ENCODE measurements around the gene STAT3. TPM values are rescaled to one million over a fixed set of nuclear protein-coding genes. Genes with fewer than 3 reads are reported as not detected.
A peak's percentile ranks its signal among the peaks of the same experiment; 100 is the strongest.

Gene STAT3
- total and polyA plus RNA-seq, 2 of the 13 experiments (the other 11 are each of a cell fraction or from before 2014, with no cell fraction given), result 61.8 to 62.4 TPM

GRCh38 chr17:42287305-42287976 lies 100.8 kb downstream of the STAT3 start (continued):
- TF ChIP-seq, protein P1, sequence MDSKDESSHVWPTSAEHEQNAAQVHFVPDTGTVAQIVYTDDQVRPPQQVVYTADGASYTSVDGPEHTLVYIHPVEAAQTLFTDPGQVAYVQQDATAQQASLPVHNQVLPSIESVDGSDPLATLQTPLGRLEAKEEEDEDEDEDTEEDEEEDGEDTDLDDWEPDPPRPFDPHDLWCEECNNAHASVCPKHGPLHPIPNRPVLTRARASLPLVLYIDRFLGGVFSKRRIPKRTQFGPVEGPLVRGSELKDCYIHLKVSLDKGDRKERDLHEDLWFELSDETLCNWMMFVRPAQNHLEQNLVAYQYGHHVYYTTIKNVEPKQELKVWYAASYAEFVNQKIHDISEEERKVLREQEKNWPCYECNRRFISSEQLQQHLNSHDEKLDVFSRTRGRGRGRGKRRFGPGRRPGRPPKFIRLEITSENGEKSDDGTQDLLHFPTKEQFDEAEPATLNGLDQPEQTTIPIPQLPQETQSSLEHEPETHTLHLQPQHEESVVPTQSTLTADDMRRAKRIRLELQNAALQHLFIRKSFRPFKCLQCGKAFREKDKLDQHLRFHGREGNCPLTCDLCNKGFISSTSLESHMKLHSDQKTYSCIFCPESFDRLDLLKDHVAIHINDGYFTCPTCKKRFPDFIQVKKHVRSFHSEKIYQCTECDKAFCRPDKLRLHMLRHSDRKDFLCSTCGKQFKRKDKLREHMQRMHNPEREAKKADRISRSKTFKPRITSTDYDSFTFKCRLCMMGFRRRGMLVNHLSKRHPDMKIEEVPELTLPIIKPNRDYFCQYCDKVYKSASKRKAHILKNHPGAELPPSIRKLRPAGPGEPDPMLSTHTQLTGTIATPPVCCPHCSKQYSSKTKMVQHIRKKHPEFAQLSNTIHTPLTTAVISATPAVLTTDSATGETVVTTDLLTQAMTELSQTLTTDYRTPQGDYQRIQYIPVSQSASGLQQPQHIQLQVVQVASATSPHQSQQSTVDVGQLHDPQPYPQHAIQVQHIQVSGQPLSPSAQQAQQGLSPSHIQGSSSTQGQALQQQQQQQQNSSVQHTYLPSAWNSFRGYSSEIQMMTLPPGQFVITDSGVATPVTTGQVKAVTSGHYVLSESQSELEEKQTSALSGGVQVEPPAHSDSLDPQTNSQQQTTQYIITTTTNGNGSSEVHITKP (CRISPR knock-in tag; IDR thresholded peaks at IDR 0.05; ENCODE audit: low read depth), result peak; percentile 92
- TF ChIP-seq ZNF343 (CRISPR knock-in tag; IDR thresholded peaks at IDR 0.05), result no peak
- TF ChIP-seq, protein P2, sequence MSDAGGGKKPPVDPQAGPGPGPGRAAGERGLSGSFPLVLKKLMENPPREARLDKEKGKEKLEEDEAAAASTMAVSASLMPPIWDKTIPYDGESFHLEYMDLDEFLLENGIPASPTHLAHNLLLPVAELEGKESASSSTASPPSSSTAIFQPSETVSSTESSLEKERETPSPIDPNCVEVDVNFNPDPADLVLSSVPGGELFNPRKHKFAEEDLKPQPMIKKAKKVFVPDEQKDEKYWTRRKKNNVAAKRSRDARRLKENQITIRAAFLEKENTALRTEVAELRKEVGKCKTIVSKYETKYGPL (CRISPR knock-in tag; IDR thresholded peaks at IDR 0.05), result no peak
- TF ChIP-seq WIZ (CRISPR knock-in tag; IDR thresholded peaks at IDR 0.05), result no peak
- no peak for TF ChIP-seq ZNF264 (CRISPR knock-in tag; IDR thresholded peaks at IDR 0.05)
- TF ChIP-seq IKZF1 (IDR thresholded peaks at IDR 0.05), result no peak
- TF ChIP-seq ZNF530 (CRISPR knock-in tag; IDR thresholded peaks at IDR 0.05; ENCODE audit: low read depth), result no peak
- peak; percentile 47; the same call in 1 of the 2 replicates for TF ChIP-seq MYC (CRISPR knock-in tag; IDR thresholded peaks at IDR 0.05; ENCODE audit: borderline replicate concordance)
- TF ChIP-seq, protein P3, sequence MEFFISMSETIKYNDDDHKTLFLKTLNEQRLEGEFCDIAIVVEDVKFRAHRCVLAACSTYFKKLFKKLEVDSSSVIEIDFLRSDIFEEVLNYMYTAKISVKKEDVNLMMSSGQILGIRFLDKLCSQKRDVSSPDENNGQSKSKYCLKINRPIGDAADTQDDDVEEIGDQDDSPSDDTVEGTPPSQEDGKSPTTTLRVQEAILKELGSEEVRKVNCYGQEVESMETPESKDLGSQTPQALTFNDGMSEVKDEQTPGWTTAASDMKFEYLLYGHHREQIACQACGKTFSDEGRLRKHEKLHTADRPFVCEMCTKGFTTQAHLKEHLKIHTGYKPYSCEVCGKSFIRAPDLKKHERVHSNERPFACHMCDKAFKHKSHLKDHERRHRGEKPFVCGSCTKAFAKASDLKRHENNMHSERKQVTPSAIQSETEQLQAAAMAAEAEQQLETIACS (CRISPR knock-in tag; IDR thresholded peaks at IDR 0.05), result no peak
- no peak for TF ChIP-seq NFE2L1 (CRISPR knock-in tag; IDR thresholded peaks at IDR 0.05; ENCODE audit: borderline replicate concordance)
- no peak for TF ChIP-seq KLF13 (CRISPR knock-in tag; IDR thresholded peaks at IDR 0.05)
- TF ChIP-seq PCBP2 (optimal IDR thresholded peaks at IDR 0.05; ENCODE audit: low read depth, low read length, poor library complexity, severe bottlenecking), result no peak
- no peak for TF ChIP-seq IRF2 (CRISPR knock-in tag; IDR thresholded peaks at IDR 0.05)
- TF ChIP-seq ZNF576 (CRISPR knock-in tag; IDR thresholded peaks at IDR 0.05), result 0 out of 2 replicates have a peak, but pooled peaks have one; percentile 48
- TF ChIP-seq LCORL (IDR thresholded peaks at IDR 0.05), result no peak
- 0 out of 2 replicates have a peak, but pooled peaks have one; percentile 16 for TF ChIP-seq LCORL (CRISPR knock-in tag; IDR thresholded peaks at IDR 0.05)
- TF ChIP-seq ZMAT3 (CRISPR knock-in tag; conservative IDR thresholded peaks at IDR 0.05), result no peak
- TF ChIP-seq ZNF850 (CRISPR knock-in tag; conservative IDR thresholded peaks at IDR 0.05), result 0 out of 2 replicates have a peak, but pooled peaks have one; percentile 13
- TF ChIP-seq, protein P4, sequence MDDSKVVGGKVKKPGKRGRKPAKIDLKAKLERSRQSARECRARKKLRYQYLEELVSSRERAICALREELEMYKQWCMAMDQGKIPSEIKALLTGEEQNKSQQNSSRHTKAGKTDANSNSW (CRISPR knock-in tag; IDR thresholded peaks at IDR 0.05; ENCODE audit: borderline replicate concordance), result no peak
- no peak for TF ChIP-seq TEAD3 (CRISPR knock-in tag; optimal IDR thresholded peaks at IDR 0.05; ENCODE audit: borderline replicate concordance)
- no peak for TF ChIP-seq ZNF414 (CRISPR knock-in tag; IDR thresholded peaks at IDR 0.05)
